Gastrocnemius medialis (tissue), 4 donors: ENCODE data around the gene GC.

Experiments used
- POLR2A ChIP-seq, 2 donors: fragments of 450-650 bp; IDR thresholded peaks; one replicate each; pipeline ENCODE4 v1.6.1; 2017; ENCODE audit warnings: antibody characterized with exemption in 2 of 2, mild to moderate bottlenecking in 2 of 2, moderate library complexity in 2 of 2
- TF ChIP-seq, protein P1 (sequence below), 5 experiments: fragments of 450-650 bp in 3 of 5; fragments of 200-600 bp in 2 of 5; sonication (generic) in 2 of 5; IDR thresholded peaks in 4 of 5; conservative IDR thresholded peaks in 1 of 5; 1 replicate in 4 of 5; 2 replicates in 1 of 5; pipeline ENCODE4 v1.5.1; 2016 to 2019; ENCODE audit warnings: antibody characterized with exemption in 5 of 5, mild to moderate bottlenecking in 3 of 5, moderate library complexity in 3 of 5

- TF ChIP-seq, protein P1, sequence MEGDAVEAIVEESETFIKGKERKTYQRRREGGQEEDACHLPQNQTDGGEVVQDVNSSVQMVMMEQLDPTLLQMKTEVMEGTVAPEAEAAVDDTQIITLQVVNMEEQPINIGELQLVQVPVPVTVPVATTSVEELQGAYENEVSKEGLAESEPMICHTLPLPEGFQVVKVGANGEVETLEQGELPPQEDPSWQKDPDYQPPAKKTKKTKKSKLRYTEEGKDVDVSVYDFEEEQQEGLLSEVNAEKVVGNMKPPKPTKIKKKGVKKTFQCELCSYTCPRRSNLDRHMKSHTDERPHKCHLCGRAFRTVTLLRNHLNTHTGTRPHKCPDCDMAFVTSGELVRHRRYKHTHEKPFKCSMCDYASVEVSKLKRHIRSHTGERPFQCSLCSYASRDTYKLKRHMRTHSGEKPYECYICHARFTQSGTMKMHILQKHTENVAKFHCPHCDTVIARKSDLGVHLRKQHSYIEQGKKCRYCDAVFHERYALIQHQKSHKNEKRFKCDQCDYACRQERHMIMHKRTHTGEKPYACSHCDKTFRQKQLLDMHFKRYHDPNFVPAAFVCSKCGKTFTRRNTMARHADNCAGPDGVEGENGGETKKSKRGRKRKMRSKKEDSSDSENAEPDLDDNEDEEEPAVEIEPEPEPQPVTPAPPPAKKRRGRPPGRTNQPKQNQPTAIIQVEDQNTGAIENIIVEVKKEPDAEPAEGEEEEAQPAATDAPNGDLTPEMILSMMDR (IDR thresholded peaks at IDR 0.05 in 4 of 5, conservative IDR thresholded peaks at IDR 0.05 in 1 of 5), result no peak
- no peak for TF ChIP-seq POLR2A (IDR thresholded peaks at IDR 0.05)
Observed at GRCh38 chr4:71816676-71817303, 32.9 kb upstream of the GC start.
